Fibroblast of villous mesenchyme (primary cell): ENCODE results near the gene TMEM150A. TPM values are rescaled to one million over a fixed set of nuclear protein-coding genes. Genes with fewer than 3 reads are reported as not detected.
"Not testable (repeated sequence)": the region's sequence is repeated elsewhere in the genome, so short reads cannot be mapped to it uniquely, and the experiment has no call there.

ENCODE experiments used
- DNase-seq: peaks from one replicate; pipeline ENCODE4 v3.0.0-alpha.2; 2010; ENCODE audit warnings: low read depth
- H3K4me3 ChIP-seq: 2 replicates; pipeline ENCODE4 v1.5.1; 2011; ENCODE audit warnings: low read depth, mild to moderate bottlenecking, low read length
- CTCF ChIP-seq: IDR thresholded peaks from 2 replicates; pipeline ENCODE4 v1.5.1; 2012; ENCODE audit warnings: low read depth, mild to moderate bottlenecking, low read length; ENCODE audit not compliant: insufficient read depth
- total RNA-seq: library from RNA; depleted of rRNA; stranded (reverse); fragments of >200 nt; gene quantifications from 2 replicates; pipeline ENCODE4 v1.2.3, GENCODE V29; 2012

The TMEM150A gene
- total RNA-seq, 1 donor, result 8.6 TPM

- DNase-seq, result no peak
- H3K4me3 ChIP-seq, result no peak overlapping the region
- TF ChIP-seq CTCF, result no peak
Measured at GRCh38 chr2:85566265-85566664, 36.2 kb downstream of the TMEM150A start.

GRCh38 chr2:85564144-85564563 lies 38.3 kb downstream of the TMEM150A start:
- no peak for TF ChIP-seq CTCF
- no peak overlapping the region for H3K4me3 ChIP-seq
- peak; percentile 18 for DNase-seq

- peak within 1 kb of the TSS; percentile 72 for H3K4me3 ChIP-seq
- peak; percentile 96 for DNase-seq
- peak; percentile 30 for TF ChIP-seq CTCF
Measured at GRCh38 chr2:85561280-85562212, 41.0 kb downstream of the TMEM150A start, which contains the start of gene GGCX. Gene GGCX, minus strand, starts transcription at chr2:85561493. Its CDS starts 65 bp downstream, at chr2:85561428.

DNA sequence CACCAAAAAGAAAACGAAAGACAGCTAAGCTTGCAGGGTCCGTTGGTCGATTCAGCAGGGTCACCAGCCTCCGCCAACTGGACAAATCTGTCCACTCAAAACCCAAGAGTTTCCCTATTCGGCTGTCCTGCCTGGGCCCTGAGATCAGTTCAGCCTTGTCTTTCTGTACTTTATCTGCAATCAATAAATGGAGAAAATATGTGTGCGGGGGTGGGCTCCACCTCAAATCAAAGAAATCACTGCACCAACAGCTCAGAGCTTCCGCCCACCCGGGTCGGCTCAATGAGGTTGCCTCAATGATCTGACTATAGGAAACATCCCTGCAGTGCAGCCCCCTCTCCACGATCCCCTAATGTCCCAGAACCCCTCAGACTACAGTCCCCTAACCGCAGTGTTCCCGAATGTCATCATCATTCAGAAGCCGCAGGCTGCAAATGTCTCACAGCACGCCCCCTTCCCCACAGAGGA lies 41.7 kb downstream of the TMEM150A start:
- TF ChIP-seq CTCF, result no peak
- H3K4me3 ChIP-seq, result peak overlapping the region; percentile 72
- peak; percentile 24 for DNase-seq

- H3K4me3 ChIP-seq, result peak overlapping the region; percentile 72
- DNase-seq, result not testable (repeated sequence)
Measured at GRCh38 chr2:85560403-85560726, 42.1 kb downstream of the TMEM150A start.

- H3K4me3 ChIP-seq, result no peak overlapping the region
- no peak for TF ChIP-seq CTCF
- no peak for DNase-seq
Measured at GRCh38 chr2:85558160-85558559, 44.3 kb downstream of the TMEM150A start.

- DNase-seq, result no peak
- H3K4me3 ChIP-seq, result no peak overlapping the region
- no peak for TF ChIP-seq CTCF
Measured at GRCh38 chr2:85557130-85557529, 45.4 kb downstream of the TMEM150A start.
